ENCODE results near the gene TRPM3. TPM values are rescaled to one million over a fixed set of nuclear protein-coding genes. Genes with fewer than 3 reads are reported as not detected.
"Not testable (repeated sequence)": the region's sequence is repeated elsewhere in the genome, so short reads cannot be mapped to it uniquely, and the experiment has no call there.

Gene TRPM3
- total RNA-seq, 1 donor from 2014 or later, result 0.35 TPM

- TF ChIP-seq CTCF (IDR thresholded peaks at IDR 0.05), result no peak
- no peak for ATAC-seq
- Histone ChIP-seq H3K36me3 (no peaks in the 10 kb centered on the region), H3K4me3 (no peak overlapping the region), H3K27me3 (no peaks in the 10 kb centered on the region), H3K27ac (no peak overlapping the region), H3K9me3 (no peaks in the 10 kb centered on the region), H3K4me1 (no peaks in the 10 kb centered on the region)
- intact Hi-C loops (cut with DNase I), result no loop called here
- DNase-seq, result no peak
These were observed 145.6 kb downstream of the TRPM3 start for GRCh38 chr9:70975821-70976220.

GRCh38 chr9:70971723-70972122 lies 149.7 kb downstream of the TRPM3 start:
- no peak for TF ChIP-seq CTCF (IDR thresholded peaks at IDR 0.05)
- ATAC-seq (no peak), DNase-seq (no peak)
- Histone ChIP-seq H3K9me3 (no peaks in the 10 kb centered on the region), H3K27me3 (no peaks in the 10 kb centered on the region), H3K27ac (no peak overlapping the region), H3K36me3 (no peaks in the 10 kb centered on the region), H3K4me1 (no peaks in the 10 kb centered on the region), H3K4me3 (no peak overlapping the region)
- intact Hi-C loops (cut with DNase I), result no loop called here

- H3K4me3 ChIP-seq; intact Hi-C loops (cut with DNase I); H3K36me3 ChIP-seq; DNase-seq; ATAC-seq; H3K4me1 ChIP-seq; H3K27ac ChIP-seq; H3K9me3 ChIP-seq; H3K27me3 ChIP-seq: not testable (repeated sequence)
These were observed 155.0 kb downstream of the TRPM3 start for GRCh38 chr9:70966380-70966779.

GRCh38 chr9:70964861-70965260 lies 156.6 kb downstream of the TRPM3 start:
- DNase-seq (no peak), ATAC-seq (no peak)
- Histone ChIP-seq H3K27ac (no peak overlapping the region), H3K27me3 (no peaks in the 10 kb centered on the region), H3K4me1 (no peaks in the 10 kb centered on the region), H3K36me3 (no peaks in the 10 kb centered on the region), H3K9me3 (no peaks in the 10 kb centered on the region), H3K4me3 (no peak overlapping the region)
- TF ChIP-seq CTCF (IDR thresholded peaks at IDR 0.05), result no peak
- intact Hi-C loops (cut with DNase I), result no loop called here

- Histone ChIP-seq H3K27ac (no peak overlapping the region), H3K4me1 (no peaks in the 10 kb centered on the region), H3K9me3 (no peaks in the 10 kb centered on the region), H3K36me3 (no peaks in the 10 kb centered on the region), H3K27me3 (no peaks in the 10 kb centered on the region), H3K4me3 (no peak overlapping the region)
- no peak for ATAC-seq
- intact Hi-C loops (cut with DNase I), result no loop called here
- DNase-seq, result no peak
- TF ChIP-seq CTCF (IDR thresholded peaks at IDR 0.05), result no peak
These were observed 157.9 kb downstream of the TRPM3 start for GRCh38 chr9:70963554-70963953.

GRCh38 chr9:70962761-70963440 lies 158.5 kb downstream of the TRPM3 start:
- DNase-seq, result no peak
- Histone ChIP-seq H3K36me3 (no peaks in the 10 kb centered on the region), H3K27me3 (no peaks in the 10 kb centered on the region), H3K9me3 (no peaks in the 10 kb centered on the region), H3K4me1 (no peaks in the 10 kb centered on the region), H3K27ac (no peak overlapping the region), H3K4me3 (no peak overlapping the region)
- no peak for TF ChIP-seq CTCF (IDR thresholded peaks at IDR 0.05)
- no peak for ATAC-seq
- intact Hi-C loops (cut with DNase I), result no loop called here

Measured in upper lobe of right lung (tissue), 1 donor.